SK-N-MC (cell line): ENCODE results near the gene DPYD.

Experiments used
- DNase-seq: peaks from one replicate; pipeline ENCODE4 v3.0.0-alpha.2; 2011; ENCODE audit warnings: low read depth, low spot score
- H3K27ac ChIP-seq: fragments of 200-600 bp; sonication (generic); 2 replicates; pipeline ENCODE4 v1.5.1; 2016; ENCODE audit warnings: mixed run types
- H3K36me3 ChIP-seq: fragments of 200-600 bp; sonication (generic); 2 replicates; pipeline ENCODE4 v1.6.1; 2017; ENCODE audit warnings: antibody characterized with exemption, low read length, mixed read lengths; ENCODE audit not compliant: insufficient read depth
- H3K4me3 ChIP-seq: fragments of 200-600 bp; sonication (generic); 2 replicates; pipeline ENCODE4 v1.5.1; 2016
- H3K9ac ChIP-seq: fragments of 200-600 bp; sonication (generic); 2 replicates; pipeline ENCODE4 v1.8.0; 2017; ENCODE audit warnings: mixed run types, mixed read lengths; ENCODE audit not compliant: insufficient read length
- H3K9me3 ChIP-seq: fragments of 200-600 bp; sonication (generic); 2 replicates; pipeline ENCODE4 v1.6.1; 2017; ENCODE audit warnings: low read depth, mild to moderate bottlenecking, antibody characterized with exemption, low read length, moderate library complexity, mixed read lengths
- EZH2 ChIP-seq: fragments of 200-600 bp; sonication (generic); IDR thresholded peaks from one replicate; pipeline ENCODE4 v1.6.1; 2017; ENCODE audit warnings: antibody characterized with exemption
- FOXP2 ChIP-seq: optimal IDR thresholded peaks from 2 replicates; pipeline ENCODE3; 2011; ENCODE audit warnings: mild to moderate bottlenecking, moderate library complexity; ENCODE audit not compliant: insufficient read depth; ENCODE audit errors: extremely low read length, control extremely low read depth
- POLR2AphosphoS5 ChIP-seq: IDR thresholded peaks from 2 replicates; pipeline ENCODE4 v1.6.1; 2012; ENCODE audit warnings: mild to moderate bottlenecking, low read depth, low read length, borderline replicate concordance

Gene DPYD

GRCh38 chr1:97721221-97721620 is 199.6 kb downstream of the DPYD start:
- no peaks in the 10 kb centered on the region for H3K9me3 ChIP-seq
- H3K4me3 ChIP-seq: no peak overlapping the region
- TF ChIP-seq FOXP2 (no peak), EZH2 (no peak), POLR2AphosphoS5 (no peak)
- no peak overlapping the region for H3K27ac ChIP-seq
- DNase-seq: no peak
- no peaks in the 10 kb centered on the region for H3K36me3 ChIP-seq
- H3K9ac ChIP-seq: no peak overlapping the region

DNA sequence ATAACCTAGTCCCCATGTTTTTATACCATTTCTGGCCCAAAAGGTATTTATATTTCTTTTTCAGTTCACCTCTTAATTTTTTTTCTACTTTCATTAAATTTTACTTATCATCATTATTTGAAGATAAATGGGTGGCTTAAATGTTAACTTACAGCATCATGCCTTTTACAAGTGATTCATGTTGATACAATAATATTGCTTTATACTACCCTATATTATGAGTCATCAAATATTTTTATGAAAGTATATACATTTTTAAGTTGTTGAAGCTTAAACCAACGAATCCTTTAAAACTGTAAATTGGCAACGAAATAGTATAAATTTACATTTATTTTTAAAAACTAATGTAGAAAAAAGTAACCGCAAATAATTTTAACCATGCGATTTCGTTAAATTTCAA is 207.9 kb downstream of the DPYD start:
- no peak overlapping the region for H3K27ac ChIP-seq
- no peaks in the 10 kb centered on the region for H3K9me3 ChIP-seq
- no peak for TF ChIP-seq POLR2AphosphoS5
- no peak for TF ChIP-seq FOXP2
- no peak for TF ChIP-seq EZH2
- no peaks in the 10 kb centered on the region for H3K36me3 ChIP-seq
- no peak overlapping the region for H3K9ac ChIP-seq
- H3K4me3 ChIP-seq: no peak overlapping the region
- no peak for DNase-seq

- DNase-seq: no peak
- H3K4me3 ChIP-seq: no peak overlapping the region
- no peaks in the 10 kb centered on the region for H3K9me3 ChIP-seq
- no peak overlapping the region for H3K27ac ChIP-seq
- TF ChIP-seq EZH2 (no peak), POLR2AphosphoS5 (no peak)
- H3K36me3 ChIP-seq: no peaks in the 10 kb centered on the region
- H3K9ac ChIP-seq: no peak overlapping the region
Observed at GRCh38 chr1:97711858-97712257, 209.0 kb downstream of the DPYD start.

GRCh38 chr1:97693601-97694000 is 227.2 kb downstream of the DPYD start:
- DNase-seq: no peak
- H3K9ac ChIP-seq: no peak overlapping the region
- H3K27ac ChIP-seq: no peak overlapping the region
- TF ChIP-seq EZH2 (no peak), FOXP2 (no peak), POLR2AphosphoS5 (no peak)
- no peaks in the 10 kb centered on the region for H3K36me3 ChIP-seq
- no peaks in the 10 kb centered on the region for H3K9me3 ChIP-seq
- no peak overlapping the region for H3K4me3 ChIP-seq

DNA sequence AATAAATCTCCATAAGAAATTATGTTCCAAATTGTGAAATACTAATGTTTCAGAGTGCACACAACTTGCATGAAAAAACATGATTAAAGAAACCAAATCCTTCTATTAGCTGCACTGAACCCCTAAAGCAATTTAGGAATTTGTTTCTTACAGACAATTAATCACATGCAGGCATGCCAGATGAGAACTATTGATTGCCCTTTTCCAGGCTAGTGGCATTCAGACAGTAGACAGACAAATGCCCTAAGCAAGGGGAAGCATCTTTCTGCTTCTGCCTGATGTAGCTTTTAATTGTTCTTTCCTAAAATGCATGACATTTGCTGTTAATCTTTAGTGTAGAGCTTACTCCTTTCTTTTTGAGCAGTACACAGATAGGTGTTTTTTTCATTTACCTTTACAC is 229.5 kb downstream of the DPYD start:
- DNase-seq: no peak
- Histone ChIP-seq H3K36me3 (no peaks in the 10 kb centered on the region), H3K9me3 (no peaks in the 10 kb centered on the region), H3K27ac (no peak overlapping the region), H3K4me3 (no peak overlapping the region), H3K9ac (no peak overlapping the region)
- TF ChIP-seq FOXP2: no peak
- TF ChIP-seq EZH2: no peak
- TF ChIP-seq POLR2AphosphoS5: no peak

DNA sequence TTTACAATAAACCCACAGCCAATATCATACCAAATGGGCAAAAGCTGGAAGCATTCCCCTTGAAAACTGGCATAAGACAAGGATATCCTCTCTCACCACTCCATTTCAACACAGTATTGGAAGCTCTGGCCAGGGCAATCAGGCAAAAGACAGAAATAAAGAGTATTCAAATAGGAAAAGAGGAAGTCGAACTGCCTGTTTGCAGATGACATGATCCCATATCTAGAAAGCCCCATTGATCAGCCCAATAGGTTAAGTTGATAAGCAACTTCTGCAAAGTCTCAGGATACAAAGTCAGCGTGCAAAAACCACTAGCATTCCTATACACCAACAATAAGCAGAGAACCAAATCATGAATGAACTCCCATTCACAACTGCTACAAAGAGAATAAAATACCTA is 235.5 kb downstream of the DPYD start:
- H3K4me3 ChIP-seq: no peak overlapping the region
- no peaks in the 10 kb centered on the region for H3K9me3 ChIP-seq
- no peak overlapping the region for H3K27ac ChIP-seq
- TF ChIP-seq POLR2AphosphoS5 (no peak), FOXP2 (no peak), EZH2 (no peak)
- DNase-seq: no peak
- no peaks in the 10 kb centered on the region for H3K36me3 ChIP-seq
- no peak overlapping the region for H3K9ac ChIP-seq

- no peak overlapping the region for H3K9ac ChIP-seq
- no peak for DNase-seq
- H3K36me3 ChIP-seq: no peaks in the 10 kb centered on the region
- H3K9me3 ChIP-seq: no peaks in the 10 kb centered on the region
- no peak overlapping the region for H3K4me3 ChIP-seq
- TF ChIP-seq FOXP2 (no peak), EZH2 (no peak), POLR2AphosphoS5 (no peak)
- no peak overlapping the region for H3K27ac ChIP-seq
Observed at GRCh38 chr1:97680894-97681293, 239.9 kb downstream of the DPYD start.

GRCh38 chr1:97680470-97680869 is 240.4 kb downstream of the DPYD start:
- no peaks in the 10 kb centered on the region for H3K36me3 ChIP-seq
- no peak overlapping the region for H3K4me3 ChIP-seq
- TF ChIP-seq POLR2AphosphoS5: no peak
- TF ChIP-seq EZH2: no peak
- TF ChIP-seq FOXP2: no peak
- H3K27ac ChIP-seq: no peak overlapping the region
- H3K9me3 ChIP-seq: no peaks in the 10 kb centered on the region
- H3K9ac ChIP-seq: no peak overlapping the region
- DNase-seq: no peak

DNA sequence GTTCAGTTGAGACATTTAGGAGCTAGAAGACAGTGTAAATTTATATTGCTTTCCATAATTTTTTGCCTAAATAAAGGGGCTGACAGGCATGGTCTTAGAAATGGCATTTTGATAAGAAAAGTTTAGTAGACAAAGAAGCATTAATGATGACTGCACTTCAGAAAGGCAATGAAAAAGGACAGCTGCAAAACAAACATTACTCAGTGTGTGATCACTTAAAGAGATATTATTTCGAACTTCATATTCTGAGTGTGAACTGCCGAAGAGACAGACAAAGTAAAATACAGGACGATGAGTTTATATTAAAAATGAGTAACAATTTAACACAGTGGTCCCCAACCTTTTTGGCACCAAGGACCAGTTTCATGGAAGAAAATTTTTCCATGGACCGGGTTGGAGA is 243.1 kb downstream of the DPYD start:
- Histone ChIP-seq H3K4me3 (no peak overlapping the region), H3K27ac (no peak overlapping the region), H3K9ac (no peak overlapping the region), H3K36me3 (no peaks in the 10 kb centered on the region), H3K9me3 (no peaks in the 10 kb centered on the region)
- TF ChIP-seq EZH2 (no peak), FOXP2 (no peak), POLR2AphosphoS5 (no peak)
- DNase-seq: no peak
